GM23338 (cell line): ENCODE data around the gene EYS. TPM values are rescaled to one million over a fixed set of nuclear protein-coding genes. Genes with fewer than 3 reads are reported as not detected.

Experiments used
- ATAC-seq: fragments of 200-7000 bp; cut with Tn5 transposase; 3 replicates; pipeline ENCODE4 v1.9.1; 2020
- DNase-seq: peaks from one replicate; pipeline ENCODE4 v3.0.0-alpha.2; 2015; ENCODE audit warnings: low spot score
- H2AFZ ChIP-seq: fragments of 200-600 bp; sonication (generic); 2 replicates; pipeline ENCODE4 v1.8.0; 2016; ENCODE audit warnings: antibody characterized with exemption, mild to moderate bottlenecking, moderate library complexity
- H3F3A ChIP-seq: fragments of 200-600 bp; sonication (generic); replicated peaks from 2 replicates; pipeline ENCODE4 v1.8.0; 2017; ENCODE audit warnings: antibody characterized with exemption, mixed run types, low read depth
- H3K27ac ChIP-seq: fragments of 200-600 bp; sonication (generic); 2 replicates; pipeline ENCODE4 v1.6.1; 2016; ENCODE audit warnings: low read depth
- H3K27me3 ChIP-seq: fragments of 200-600 bp; sonication (generic); 2 replicates; pipeline ENCODE4 v1.8.0; 2016; ENCODE audit warnings: mild to moderate bottlenecking, mixed run types, moderate library complexity; ENCODE audit not compliant: insufficient read depth
- H3K36me3 ChIP-seq: fragments of 200-600 bp; sonication (generic); 2 replicates; pipeline ENCODE4 v1.8.0; 2016; ENCODE audit warnings: mild to moderate bottlenecking; ENCODE audit not compliant: insufficient read depth
- H3K4me1 ChIP-seq: fragments of 200-600 bp; sonication (generic); 2 replicates; pipeline ENCODE4 v1.8.0; 2016; ENCODE audit warnings: mild to moderate bottlenecking, moderate library complexity; ENCODE audit not compliant: insufficient read depth
- H3K4me2 ChIP-seq: fragments of 200-600 bp; sonication (generic); 2 replicates; pipeline ENCODE4 v1.7.1; 2017; ENCODE audit warnings: mixed run types
- H3K4me3 ChIP-seq: fragments of 200-600 bp; sonication (generic); 2 replicates; pipeline ENCODE4 v1.6.1; 2016; ENCODE audit warnings: mixed run types
- H3K79me2 ChIP-seq: fragments of 200-600 bp; sonication (generic); replicated peaks from 2 replicates; pipeline ENCODE4 v1.8.0; 2017; ENCODE audit warnings: mild to moderate bottlenecking; ENCODE audit not compliant: insufficient read depth
- H3K9me2 ChIP-seq: fragments of 200-600 bp; sonication (generic); 2 replicates; pipeline ENCODE4 v1.8.0; 2017; ENCODE audit not compliant: insufficient read depth
- H4K20me1 ChIP-seq: fragments of 200-600 bp; sonication (generic); replicated peaks from 2 replicates; pipeline ENCODE4 v1.8.0; 2017; ENCODE audit warnings: mild to moderate bottlenecking; ENCODE audit not compliant: insufficient read depth
- H3K27ac Mint-ChIP-seq: 2 replicates; pipeline ENCODE4 v1.8.0; 2020; ENCODE audit warnings: inconsistent platforms, mild to moderate bottlenecking, moderate library complexity, mixed read lengths
- H3K27me3 Mint-ChIP-seq: 3 replicates; pipeline ENCODE4 v1.8.0; 2022; ENCODE audit warnings: low read depth, mild to moderate bottlenecking, moderate library complexity, mixed read lengths, inconsistent platforms; ENCODE audit not compliant: insufficient read depth, poor library complexity
- H3K36me3 Mint-ChIP-seq: 3 replicates; pipeline ENCODE4 v1.8.0; 2021; ENCODE audit warnings: low read depth, mild to moderate bottlenecking, inconsistent platforms, moderate library complexity, mixed read lengths
- H3K4me1 Mint-ChIP-seq: 3 replicates; pipeline ENCODE4 v1.8.0; 2020; ENCODE audit warnings: mild to moderate bottlenecking, inconsistent platforms, mixed read lengths
- H3K4me3 Mint-ChIP-seq: 3 replicates; pipeline ENCODE4 v1.8.0; 2021; ENCODE audit warnings: moderate library complexity, mild to moderate bottlenecking, inconsistent platforms, mixed read lengths
- H3K9me3 Mint-ChIP-seq: 3 replicates; pipeline ENCODE4 v1.8.0; 2020; ENCODE audit warnings: moderate library complexity, mild to moderate bottlenecking, inconsistent platforms, mixed read lengths
- CREB1 ChIP-seq: fragments of 250-450 bp; sonication (Bioruptor Pico); IDR thresholded peaks from 2 replicates; pipeline ENCODE4 v1.5.0; 2020; ENCODE audit warnings: low read depth, mild to moderate bottlenecking, moderate library complexity
- ETS1 ChIP-seq: IDR thresholded peaks from 2 replicates; pipeline ENCODE4 v1.6.1; 2016; ENCODE audit warnings: antibody characterized with exemption
- EZH2 ChIP-seq: fragments of 200-600 bp; sonication (generic); IDR thresholded peaks from one replicate; pipeline ENCODE4 v1.8.0; 2017; ENCODE audit warnings: antibody characterized with exemption, mild to moderate bottlenecking, low read depth; ENCODE audit not compliant: unreplicated experiment
- EZH2phosphoT487 ChIP-seq: fragments of 200-600 bp; sonication (generic); IDR thresholded peaks from one replicate; pipeline ENCODE4 v1.8.1; 2018; ENCODE audit warnings: antibody characterized with exemption; ENCODE audit not compliant: unreplicated experiment
- JUNB ChIP-seq: IDR thresholded peaks from one replicate; pipeline ENCODE4 v1.6.1; 2016; ENCODE audit warnings: antibody characterized with exemption; ENCODE audit not compliant: unreplicated experiment
- NANOG ChIP-seq: IDR thresholded peaks from 2 replicates; pipeline ENCODE4 v1.6.1; 2016; ENCODE audit warnings: antibody characterized with exemption, borderline replicate concordance
- POLR2AphosphoS5 ChIP-seq: IDR thresholded peaks from 2 replicates; pipeline ENCODE4 v1.6.1; 2016; ENCODE audit warnings: antibody characterized with exemption, low read depth
- STAT1 ChIP-seq: IDR thresholded peaks from one replicate; pipeline ENCODE4 v1.6.1; 2016; ENCODE audit warnings: antibody characterized with exemption; ENCODE audit not compliant: unreplicated experiment
- ZNF114 ChIP-seq: fragments of 250-450 bp; sonication (Bioruptor Pico); IDR thresholded peaks from 2 replicates; pipeline ENCODE4 v1.5.0; 2020; ENCODE audit warnings: mild to moderate bottlenecking, moderate library complexity
- ZNF331 ChIP-seq: fragments of 250-450 bp; sonication (Bioruptor Pico); IDR thresholded peaks from 2 replicates; pipeline ENCODE4 v1.5.0; 2020; ENCODE audit warnings: low read depth, mild to moderate bottlenecking, moderate library complexity
- polyA plus RNA-seq: library from polyadenylated mRNA; unstranded; fragments of >200 nt; fragmentation: Nextera tagmentation; extraction: Ambion mirVana; gene quantifications from 2 replicates; pipeline ENCODE4 v1.2.1, GENCODE V29; 2016
- total RNA-seq: library from RNA; depleted of rRNA; stranded (reverse); fragments of >200 nt; shearing (Covaris generic); gene quantifications from 2 replicates; pipeline ENCODE4 v1.2.3, GENCODE V29; 2014
- TF ChIP-seq, protein P1 (sequence below): fragments of 250-450 bp; sonication (Bioruptor Pico); IDR thresholded peaks from 2 replicates; pipeline ENCODE4 v1.5.0; 2020; ENCODE audit warnings: mild to moderate bottlenecking, moderate library complexity
- TF ChIP-seq, protein P2 (sequence below), 2 experiments: fragments of 200-600 bp in 1 of 2; sonication (generic) in 1 of 2; conservative IDR thresholded peaks; 2 replicates each; pipeline versions ENCODE4 v1.5.1 to v1.6.1; 2016 to 2017; ENCODE audit warnings: antibody characterized with exemption in 2 of 2, low read depth in 2 of 2, mild to moderate bottlenecking in 2 of 2, moderate library complexity in 1 of 2
- TF ChIP-seq, protein P3 (sequence below): IDR thresholded peaks from one replicate; pipeline ENCODE4 v1.6.1; 2018; ENCODE audit warnings: antibody characterized with exemption; ENCODE audit not compliant: unreplicated experiment

The EYS gene
- total and polyA plus RNA-seq, 2 experiments from 2014 or later, result 0.38 to 0.52 TPM

- no peaks in the 10 kb centered on the region for H3K27me3 ChIP-seq
- H3K27ac ChIP-seq, result no peak overlapping the region
- H3K27me3 Mint-ChIP-seq, result no peaks in the 10 kb centered on the region
- H3K4me2 ChIP-seq, result no peak overlapping the region
- ATAC-seq (no peak), DNase-seq (no peak)
- no peak overlapping the region for H2AFZ ChIP-seq
- H3K79me2 ChIP-seq, result no peaks in the 10 kb centered on the region
- H3K27ac Mint-ChIP-seq, result no peak overlapping the region
- TF ChIP-seq ZNF114 (CRISPR knock-in tag), result no peak
- TF ChIP-seq ETS1, result no peak
- no peak for TF ChIP-seq CREB1
- TF ChIP-seq STAT1, result no peak
- no peak for TF ChIP-seq EZH2
- TF ChIP-seq, protein P1, sequence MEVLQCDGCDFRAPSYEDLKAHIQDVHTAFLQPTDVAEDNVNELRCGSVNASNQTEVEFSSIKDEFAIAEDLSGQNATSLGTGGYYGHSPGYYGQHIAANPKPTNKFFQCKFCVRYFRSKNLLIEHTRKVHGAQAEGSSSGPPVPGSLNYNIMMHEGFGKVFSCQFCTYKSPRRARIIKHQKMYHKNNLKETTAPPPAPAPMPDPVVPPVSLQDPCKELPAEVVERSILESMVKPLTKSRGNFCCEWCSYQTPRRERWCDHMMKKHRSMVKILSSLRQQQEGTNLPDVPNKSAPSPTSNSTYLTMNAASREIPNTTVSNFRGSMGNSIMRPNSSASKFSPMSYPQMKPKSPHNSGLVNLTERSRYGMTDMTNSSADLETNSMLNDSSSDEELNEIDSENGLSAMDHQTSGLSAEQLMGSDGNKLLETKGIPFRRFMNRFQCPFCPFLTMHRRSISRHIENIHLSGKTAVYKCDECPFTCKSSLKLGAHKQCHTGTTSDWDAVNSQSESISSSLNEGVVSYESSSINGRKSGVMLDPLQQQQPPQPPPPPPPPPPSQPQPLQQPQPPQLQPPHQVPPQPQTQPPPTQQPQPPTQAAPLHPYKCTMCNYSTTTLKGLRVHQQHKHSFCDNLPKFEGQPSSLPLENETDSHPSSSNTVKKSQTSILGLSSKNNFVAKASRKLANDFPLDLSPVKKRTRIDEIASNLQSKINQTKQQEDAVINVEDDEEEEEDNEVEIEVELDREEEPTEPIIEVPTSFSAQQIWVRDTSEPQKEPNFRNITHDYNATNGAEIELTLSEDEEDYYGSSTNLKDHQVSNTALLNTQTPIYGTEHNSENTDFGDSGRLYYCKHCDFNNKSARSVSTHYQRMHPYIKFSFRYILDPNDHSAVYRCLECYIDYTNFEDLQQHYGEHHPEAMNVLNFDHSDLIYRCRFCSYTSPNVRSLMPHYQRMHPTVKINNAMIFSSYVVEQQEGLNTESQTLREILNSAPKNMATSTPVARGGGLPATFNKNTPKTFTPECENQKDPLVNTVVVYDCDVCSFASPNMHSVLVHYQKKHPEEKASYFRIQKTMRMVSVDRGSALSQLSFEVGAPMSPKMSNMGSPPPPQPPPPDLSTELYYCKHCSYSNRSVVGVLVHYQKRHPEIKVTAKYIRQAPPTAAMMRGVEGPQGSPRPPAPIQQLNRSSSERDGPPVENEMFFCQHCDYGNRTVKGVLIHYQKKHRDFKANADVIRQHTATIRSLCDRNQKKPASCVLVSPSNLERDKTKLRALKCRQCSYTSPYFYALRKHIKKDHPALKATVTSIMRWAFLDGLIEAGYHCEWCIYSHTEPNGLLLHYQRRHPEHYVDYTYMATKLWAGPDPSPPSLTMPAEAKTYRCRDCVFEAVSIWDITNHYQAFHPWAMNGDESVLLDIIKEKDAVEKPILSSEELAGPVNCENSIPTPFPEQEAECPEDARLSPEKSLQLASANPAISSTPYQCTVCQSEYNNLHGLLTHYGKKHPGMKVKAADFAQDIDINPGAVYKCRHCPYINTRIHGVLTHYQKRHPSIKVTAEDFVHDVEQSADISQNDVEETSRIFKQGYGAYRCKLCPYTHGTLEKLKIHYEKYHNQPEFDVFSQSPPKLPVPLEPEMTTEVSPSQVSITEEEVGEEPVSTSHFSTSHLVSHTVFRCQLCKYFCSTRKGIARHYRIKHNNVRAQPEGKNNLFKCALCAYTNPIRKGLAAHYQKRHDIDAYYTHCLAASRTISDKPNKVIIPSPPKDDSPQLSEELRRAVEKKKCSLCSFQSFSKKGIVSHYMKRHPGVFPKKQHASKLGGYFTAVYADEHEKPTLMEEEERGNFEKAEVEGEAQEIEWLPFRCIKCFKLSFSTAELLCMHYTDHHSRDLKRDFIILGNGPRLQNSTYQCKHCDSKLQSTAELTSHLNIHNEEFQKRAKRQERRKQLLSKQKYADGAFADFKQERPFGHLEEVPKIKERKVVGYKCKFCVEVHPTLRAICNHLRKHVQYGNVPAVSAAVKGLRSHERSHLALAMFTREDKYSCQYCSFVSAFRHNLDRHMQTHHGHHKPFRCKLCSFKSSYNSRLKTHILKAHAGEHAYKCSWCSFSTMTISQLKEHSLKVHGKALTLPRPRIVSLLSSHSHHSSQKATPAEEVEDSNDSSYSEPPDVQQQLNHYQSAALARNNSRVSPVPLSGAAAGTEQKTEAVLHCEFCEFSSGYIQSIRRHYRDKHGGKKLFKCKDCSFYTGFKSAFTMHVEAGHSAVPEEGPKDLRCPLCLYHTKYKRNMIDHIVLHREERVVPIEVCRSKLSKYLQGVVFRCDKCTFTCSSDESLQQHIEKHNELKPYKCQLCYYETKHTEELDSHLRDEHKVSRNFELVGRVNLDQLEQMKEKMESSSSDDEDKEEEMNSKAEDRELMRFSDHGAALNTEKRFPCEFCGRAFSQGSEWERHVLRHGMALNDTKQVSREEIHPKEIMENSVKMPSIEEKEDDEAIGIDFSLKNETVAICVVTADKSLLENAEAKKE (CRISPR knock-in tag), result no peak
- no peak for TF ChIP-seq POLR2AphosphoS5
- TF ChIP-seq JUNB, result no peak
- TF ChIP-seq, protein P2, sequence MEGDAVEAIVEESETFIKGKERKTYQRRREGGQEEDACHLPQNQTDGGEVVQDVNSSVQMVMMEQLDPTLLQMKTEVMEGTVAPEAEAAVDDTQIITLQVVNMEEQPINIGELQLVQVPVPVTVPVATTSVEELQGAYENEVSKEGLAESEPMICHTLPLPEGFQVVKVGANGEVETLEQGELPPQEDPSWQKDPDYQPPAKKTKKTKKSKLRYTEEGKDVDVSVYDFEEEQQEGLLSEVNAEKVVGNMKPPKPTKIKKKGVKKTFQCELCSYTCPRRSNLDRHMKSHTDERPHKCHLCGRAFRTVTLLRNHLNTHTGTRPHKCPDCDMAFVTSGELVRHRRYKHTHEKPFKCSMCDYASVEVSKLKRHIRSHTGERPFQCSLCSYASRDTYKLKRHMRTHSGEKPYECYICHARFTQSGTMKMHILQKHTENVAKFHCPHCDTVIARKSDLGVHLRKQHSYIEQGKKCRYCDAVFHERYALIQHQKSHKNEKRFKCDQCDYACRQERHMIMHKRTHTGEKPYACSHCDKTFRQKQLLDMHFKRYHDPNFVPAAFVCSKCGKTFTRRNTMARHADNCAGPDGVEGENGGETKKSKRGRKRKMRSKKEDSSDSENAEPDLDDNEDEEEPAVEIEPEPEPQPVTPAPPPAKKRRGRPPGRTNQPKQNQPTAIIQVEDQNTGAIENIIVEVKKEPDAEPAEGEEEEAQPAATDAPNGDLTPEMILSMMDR (conservative IDR thresholded peaks at IDR 0.05; ENCODE audit: low read depth in 2 of 2), result no peak
- no peak for TF ChIP-seq EZH2phosphoT487
- TF ChIP-seq ZNF331 (CRISPR knock-in tag), result no peak
- no peak for TF ChIP-seq NANOG
- TF ChIP-seq, protein P3, sequence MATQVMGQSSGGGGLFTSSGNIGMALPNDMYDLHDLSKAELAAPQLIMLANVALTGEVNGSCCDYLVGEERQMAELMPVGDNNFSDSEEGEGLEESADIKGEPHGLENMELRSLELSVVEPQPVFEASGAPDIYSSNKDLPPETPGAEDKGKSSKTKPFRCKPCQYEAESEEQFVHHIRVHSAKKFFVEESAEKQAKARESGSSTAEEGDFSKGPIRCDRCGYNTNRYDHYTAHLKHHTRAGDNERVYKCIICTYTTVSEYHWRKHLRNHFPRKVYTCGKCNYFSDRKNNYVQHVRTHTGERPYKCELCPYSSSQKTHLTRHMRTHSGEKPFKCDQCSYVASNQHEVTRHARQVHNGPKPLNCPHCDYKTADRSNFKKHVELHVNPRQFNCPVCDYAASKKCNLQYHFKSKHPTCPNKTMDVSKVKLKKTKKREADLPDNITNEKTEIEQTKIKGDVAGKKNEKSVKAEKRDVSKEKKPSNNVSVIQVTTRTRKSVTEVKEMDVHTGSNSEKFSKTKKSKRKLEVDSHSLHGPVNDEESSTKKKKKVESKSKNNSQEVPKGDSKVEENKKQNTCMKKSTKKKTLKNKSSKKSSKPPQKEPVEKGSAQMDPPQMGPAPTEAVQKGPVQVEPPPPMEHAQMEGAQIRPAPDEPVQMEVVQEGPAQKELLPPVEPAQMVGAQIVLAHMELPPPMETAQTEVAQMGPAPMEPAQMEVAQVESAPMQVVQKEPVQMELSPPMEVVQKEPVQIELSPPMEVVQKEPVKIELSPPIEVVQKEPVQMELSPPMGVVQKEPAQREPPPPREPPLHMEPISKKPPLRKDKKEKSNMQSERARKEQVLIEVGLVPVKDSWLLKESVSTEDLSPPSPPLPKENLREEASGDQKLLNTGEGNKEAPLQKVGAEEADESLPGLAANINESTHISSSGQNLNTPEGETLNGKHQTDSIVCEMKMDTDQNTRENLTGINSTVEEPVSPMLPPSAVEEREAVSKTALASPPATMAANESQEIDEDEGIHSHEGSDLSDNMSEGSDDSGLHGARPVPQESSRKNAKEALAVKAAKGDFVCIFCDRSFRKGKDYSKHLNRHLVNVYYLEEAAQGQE, result no peak
- no peaks in the 10 kb centered on the region for H3K9me2 ChIP-seq
- no peaks in the 10 kb centered on the region for H3K36me3 ChIP-seq
- H3F3A ChIP-seq, result no peaks in the 10 kb centered on the region
- peaks cover 11% of the 10 kb centered on the region for H3K4me1 ChIP-seq
- no peaks in the 10 kb centered on the region for H4K20me1 ChIP-seq
- peaks cover 14% of the 10 kb centered on the region; the same call in 2 of the 3 replicates for H3K4me1 Mint-ChIP-seq
- no peak overlapping the region for H3K4me3 ChIP-seq
- H3K4me3 Mint-ChIP-seq, result no peak overlapping the region
- no peaks in the 10 kb centered on the region for H3K36me3 Mint-ChIP-seq
- H3K9me3 Mint-ChIP-seq, result no peaks in the 10 kb centered on the region
Observed at GRCh38 chr6:65189236-65189881, 517.7 kb downstream of the EYS start.
